HG02798 (cell line): ENCODE data around the gene IMP3.
"Not testable (repeated sequence)": the region's sequence is repeated elsewhere in the genome, so short reads cannot be mapped to it uniquely, and the experiment has no call there.

Experiments used
- ATAC-seq: cut with Tn5 transposase; IDR thresholded peaks from one replicate; pipeline ENCODE4 v1.9.1; 2021; ENCODE audit warnings: mild to moderate bottlenecking; ENCODE audit not compliant: unreplicated experiment, poor library complexity

Gene IMP3

GRCh38 chr15:75651810-75652543, 12.0 kb upstream of the IMP3 start:
- no peak for ATAC-seq

GRCh38 chr15:75650908-75651809, 11.1 kb upstream of the IMP3 start:
- ATAC-seq: no peak

GRCh38 chr15:75649848-75650247, 9.8 kb upstream of the IMP3 start:
- no peak for ATAC-seq

GRCh38 chr15:75649045-75649761, 9.2 kb upstream of the IMP3 start:
- ATAC-seq: no peak

GRCh38 chr15:75648156-75649000, 8.4 kb upstream of the IMP3 start:
- no peak for ATAC-seq

GRCh38 chr15:75647370-75648155, 7.5 kb upstream of the IMP3 start, which contains the start of gene SNX33:
Gene SNX33, plus strand, starts transcription at chr15:75647912. Its CDS starts 1,191 bp downstream, at chr15:75649103.
- peak; percentile 53 for ATAC-seq

- ATAC-seq: no peak
Measured at GRCh38 chr15:75646944-75647364, 6.9 kb upstream of the IMP3 start.

GRCh38 chr15:75646112-75646943, 6.3 kb upstream of the IMP3 start:
- no peak for ATAC-seq

- no peak for ATAC-seq
Measured at GRCh38 chr15:75644376-75644775, 4.4 kb upstream of the IMP3 start.

- no peak for ATAC-seq
Measured at GRCh38 chr15:75641603-75642002, 1.6 kb upstream of the IMP3 start.

GRCh38 chr15:75641179-75641503, 1.1 kb upstream of the IMP3 start:
- no peak for ATAC-seq

GRCh38 chr15:75640483-75641178, 607 bp upstream of the IMP3 start:
- ATAC-seq: peak; percentile 21

GRCh38 chr15:75639191-75639708, 774 bp downstream of the IMP3 start:
- ATAC-seq: no peak

- no peak for ATAC-seq
Measured at GRCh38 chr15:75637245-75638009, 2.6 kb downstream of the IMP3 start.

GRCh38 chr15:75636026-75636425, 4.0 kb downstream of the IMP3 start:
- no peak for ATAC-seq

- not testable (repeated sequence) for ATAC-seq
Measured at GRCh38 chr15:75633922-75634321, 6.1 kb downstream of the IMP3 start.

- ATAC-seq: no peak
Measured at GRCh38 chr15:75631935-75632334, 8.1 kb downstream of the IMP3 start.
